IMR-90 (cell line): ENCODE measurements around the gene MRM1. TPM values are rescaled to one million over a fixed set of nuclear protein-coding genes. Genes with fewer than 3 reads are reported as not detected.
A peak's percentile ranks its signal among the peaks of the same experiment; 100 is the strongest.

Experiments used
- ATAC-seq: fragments of 200-7000 bp; cut with Tn5 transposase; 2 replicates; pipeline ENCODE4 v1.9.1; 2020; ENCODE audit warnings: low read depth, mild to moderate bottlenecking, moderate library complexity
- BruUV-seq: library from RNA; stranded (reverse); fragments of 400-500 nt; replicated peaks from 2 replicates; lab custom pipeline; 2021; lab: Mats Ljungman, UMichigan
- CTCF ChIA-PET: fragments of 300-600 bp; formaldehyde crosslinking; extraction: SDS; loops from one replicate; lab custom pipeline; 2021; ENCODE audit warnings: antibody characterized with exemption; lab: Yijun Ruan, JAX
- POLR2A ChIA-PET: fragments of 300-600 bp; sonication (Branson Sonifier 250); formaldehyde crosslinking; loops from one replicate; lab custom pipeline; 2022; ENCODE audit warnings: antibody characterized with exemption; ENCODE audit not compliant: unreplicated experiment; lab: Charles Lee
- DNase-seq: peaks from one replicate; pipeline ENCODE4 v3.0.0; 2013
- H2AFZ ChIP-seq: replicated peaks from 2 replicates; pipeline ENCODE3; 2013; ENCODE audit warnings: low read length, mild to moderate bottlenecking; ENCODE audit not compliant: poor library complexity
- H2AK5ac ChIP-seq: 2 replicates; pipeline ENCODE4 v1.6.1; 2013; ENCODE audit warnings: low read depth, low read length, inconsistent platforms
- H2AK9ac ChIP-seq: replicated peaks from 2 replicates; pipeline ENCODE3; 2013; ENCODE audit warnings: mild to moderate bottlenecking, low read depth, low read length, moderate library complexity; ENCODE audit not compliant: poor library complexity
- H2BK120ac ChIP-seq: 2 replicates; pipeline ENCODE4 v1.6.1; 2013; ENCODE audit warnings: low read depth, low read length, inconsistent platforms
- H2BK15ac ChIP-seq: 3 replicates; pipeline ENCODE4 v1.6.1; 2013; ENCODE audit warnings: low read depth, low read length, inconsistent platforms
- H2BK20ac ChIP-seq: 2 replicates; pipeline ENCODE4 v1.6.1; 2013; ENCODE audit warnings: low read depth, mild to moderate bottlenecking, inconsistent platforms, low read length, moderate library complexity
- H2BK5ac ChIP-seq: 2 replicates; pipeline ENCODE4 v1.6.1; 2013; ENCODE audit warnings: mild to moderate bottlenecking, low read depth, low read length, inconsistent platforms; ENCODE audit not compliant: poor library complexity, severe bottlenecking
- H3K14ac ChIP-seq: replicated peaks from 2 replicates; pipeline ENCODE4 v1.6.1; 2013; ENCODE audit warnings: low read depth, low read length, inconsistent platforms
- H3K18ac ChIP-seq: 2 replicates; pipeline ENCODE4 v1.6.1; 2013; ENCODE audit warnings: low read depth, low read length, control low read depth
- H3K23ac ChIP-seq: 2 replicates; pipeline ENCODE4 v1.6.1; 2013; ENCODE audit warnings: low read depth, low read length, inconsistent platforms
- H3K27ac ChIP-seq: 2 replicates; pipeline ENCODE4 v1.5.1; 2013; ENCODE audit warnings: mild to moderate bottlenecking, control low read depth, low read length; ENCODE audit not compliant: insufficient read depth
- H3K27me3 ChIP-seq: 2 replicates; pipeline ENCODE4 v1.6.1; 2013; ENCODE audit warnings: low read length; ENCODE audit not compliant: control insufficient read depth, insufficient read depth
- H3K36me3 ChIP-seq: 2 replicates; pipeline ENCODE4 v1.6.1; 2013; ENCODE audit warnings: low read length, mixed read lengths; ENCODE audit not compliant: control insufficient read depth, insufficient read depth
- H3K4ac ChIP-seq: 2 replicates; pipeline ENCODE4 v1.6.1; 2013; ENCODE audit warnings: low read depth, low read length, inconsistent platforms
- H3K4me1 ChIP-seq: 2 replicates; pipeline ENCODE4 v1.6.1; 2013; ENCODE audit warnings: low read length, mixed read lengths; ENCODE audit not compliant: control insufficient read depth, insufficient read depth
- H3K4me2 ChIP-seq: 2 replicates; pipeline ENCODE4 v1.6.1; 2013; ENCODE audit warnings: low read depth, mild to moderate bottlenecking, control low read depth, low read length, moderate library complexity
- H3K4me3 ChIP-seq: 2 replicates; pipeline ENCODE4 v1.5.1; 2013; ENCODE audit warnings: low read depth, mild to moderate bottlenecking, control low read depth, low read length, moderate library complexity; ENCODE audit not compliant: insufficient read depth
- H3K56ac ChIP-seq: 2 replicates; pipeline ENCODE4 v1.6.1; 2013; ENCODE audit warnings: low read length, inconsistent platforms; ENCODE audit not compliant: insufficient read depth; ENCODE audit errors: extremely low read depth
- H3K79me1 ChIP-seq, 2 experiments: 2 replicates each; pipeline ENCODE4 v1.6.1; 2013; ENCODE audit warnings: low read length in 2 of 2, inconsistent platforms in 1 of 2, low read depth in 1 of 2
- H3K9ac ChIP-seq: 2 replicates; pipeline ENCODE4 v1.6.1; 2013; ENCODE audit warnings: low read depth, low read length, control low read depth
- H3K9me1 ChIP-seq: 2 replicates; pipeline ENCODE4 v1.6.1; 2013; ENCODE audit warnings: low read length, inconsistent platforms; ENCODE audit not compliant: insufficient read depth
- H3K9me3 ChIP-seq: 2 replicates; pipeline ENCODE4 v1.6.1; 2013; ENCODE audit warnings: low read length; ENCODE audit not compliant: control insufficient read depth, insufficient read depth
- H4K20me1 ChIP-seq: 2 replicates; pipeline ENCODE4 v1.6.1; 2013; ENCODE audit warnings: low read length, inconsistent platforms; ENCODE audit not compliant: insufficient read depth
- H4K5ac ChIP-seq: 2 replicates; pipeline ENCODE4 v1.6.1; 2013; ENCODE audit warnings: mild to moderate bottlenecking, low read depth, low read length, control low read depth
- H4K8ac ChIP-seq, 2 experiments: 2 replicates each; pipeline ENCODE4 v1.6.1; 2013; ENCODE audit warnings: low read depth in 2 of 2, low read length in 2 of 2, control low read depth in 1 of 2, inconsistent platforms in 1 of 2
- H4K91ac ChIP-seq: 2 replicates; pipeline ENCODE4 v1.6.1; 2013; ENCODE audit warnings: low read depth, low read length, inconsistent platforms; ENCODE audit not compliant: insufficient read depth
- BHLHE40 ChIP-seq: fragments of 150-350 bp; IDR thresholded peaks from 2 replicates; pipeline ENCODE4 v1.6.1; 2016; ENCODE audit warnings: mild to moderate bottlenecking, low read depth, low read length
- CEBPB ChIP-seq: IDR thresholded peaks from 2 replicates; pipeline ENCODE4 v1.6.1; 2012; ENCODE audit warnings: low read depth, low read length, improper control_type of control experiment
- CHD1 ChIP-seq: IDR thresholded peaks from 2 replicates; pipeline ENCODE4 v1.6.1; 2012; ENCODE audit warnings: low read depth, low read length, improper control_type of control experiment
- CTCF ChIP-seq: conservative IDR thresholded peaks from 2 replicates; pipeline ENCODE4 v1.5.1; 2012; ENCODE audit warnings: mild to moderate bottlenecking, low read depth, low read length, improper control_type of control experiment
- FOS ChIP-seq: fragments of 150-350 bp; IDR thresholded peaks from 2 replicates; pipeline ENCODE4 v1.6.1; 2016; ENCODE audit warnings: low read depth, low read length
- MAFK ChIP-seq: IDR thresholded peaks from 2 replicates; pipeline ENCODE4 v1.6.1; 2012; ENCODE audit warnings: low read depth, low read length, improper control_type of control experiment
- MAZ ChIP-seq: IDR thresholded peaks from 2 replicates; pipeline ENCODE4 v1.6.1; 2012; ENCODE audit warnings: low read depth, mild to moderate bottlenecking, low read length, improper control_type of control experiment, moderate library complexity, borderline replicate concordance
- MXI1 ChIP-seq: IDR thresholded peaks from 2 replicates; pipeline ENCODE4 v1.6.1; 2012; ENCODE audit warnings: low read depth, mild to moderate bottlenecking, low read length, moderate library complexity, borderline replicate concordance
- NFE2L2 ChIP-seq: fragments of 150-350 bp; IDR thresholded peaks from 2 replicates; pipeline ENCODE4 v1.6.1; 2016; ENCODE audit warnings: low read depth, mild to moderate bottlenecking, low read length
- RAD21 ChIP-seq: IDR thresholded peaks from 2 replicates; pipeline ENCODE4 v1.6.1; 2012; ENCODE audit warnings: low read length, improper control_type of control experiment
- RCOR1 ChIP-seq: IDR thresholded peaks from 2 replicates; pipeline ENCODE4 v1.6.1; 2012; ENCODE audit warnings: mild to moderate bottlenecking, low read length, improper control_type of control experiment; ENCODE audit not compliant: insufficient replicate concordance
- RFX5 ChIP-seq: IDR thresholded peaks from 2 replicates; pipeline ENCODE4 v1.8.0; 2012; ENCODE audit warnings: low read depth, mild to moderate bottlenecking, low read length, moderate library complexity
- SMC3 ChIP-seq: fragments of 150-350 bp; IDR thresholded peaks from 2 replicates; pipeline ENCODE4 v1.6.1; 2016; ENCODE audit warnings: low read depth, mild to moderate bottlenecking, antibody characterized with exemption, low read length, moderate library complexity
- WGBS, 2 experiments: methylation state at CpG; one replicate each; pipeline versions ENCODE4 v1.1.5 to v1.1.7; 2013; ENCODE audit warnings: missing lambda C conversion rate in 2 of 2; ENCODE audit not compliant: insufficient read length in 1 of 2; ENCODE audit errors: extremely low coverage in 2 of 2; 5-methylcytosine and 5-hydroxymethylcytosine counted together
- dilution Hi-C: fragments of 300-500 bp; cut with HindIII; formaldehyde crosslinking; loops from one replicate; pipeline ENCODE4 v1.14.3; 2018; ENCODE audit warnings: low sequenced_read_pairs; ENCODE audit not compliant: unreplicated experiment
- in situ Hi-C: fragments of 300-500 bp; cut with MboI; formaldehyde crosslinking; loops from 3 replicates; pipeline ENCODE4 v1.14.3; 2019; ENCODE audit warnings: low sequenced_read_pairs, inconsistent platforms, mixed read lengths
- intact Hi-C: fragments of 100-400 bp; cut with micrococcal nuclease; formaldehyde crosslinking; loops from 2 replicates; pipeline ENCODE4 v1.10.0; 2022
- polyA plus RNA-seq, 3 experiments: library from polyadenylated mRNA; depleted of rRNA; stranded (reverse); fragments of >200 nt; gene quantifications; 2 replicates each; pipeline ENCODE4 v1.2.3, GENCODE V29; 2012; ENCODE audit warnings: low replicate concordance in 1 of 3
- total RNA-seq: library from RNA; depleted of rRNA; stranded (reverse); fragments of >200 nt; gene quantifications from 2 replicates; pipeline ENCODE4 v1.2.3, GENCODE V29; 2012
- TF ChIP-seq, protein P1 (sequence below): fragments of 150-350 bp; IDR thresholded peaks from 2 replicates; pipeline ENCODE4 v1.6.1; 2016; ENCODE audit warnings: low read depth, mild to moderate bottlenecking, low read length, moderate library complexity, borderline replicate concordance
- TF ChIP-seq, protein P2 (sequence below): fragments of 150-350 bp; IDR thresholded peaks from 2 replicates; pipeline ENCODE4 v1.6.1; 2017; ENCODE audit warnings: mild to moderate bottlenecking, antibody characterized with exemption, low read length, low read depth

The MRM1 gene
- total and polyA plus RNA-seq, 2 of the 4 experiments (the other 2 are of a cell fraction): 2.2 to 5.3 TPM

- peak overlapping the region; percentile 83 for H3K23ac ChIP-seq
- H4K20me1 ChIP-seq: peaks cover 9% of the 10 kb centered on the region; the same call in 1 of the 2 replicates
- peak overlapping the region; percentile 91 for H2AFZ ChIP-seq
- no peak overlapping the region for H2BK120ac ChIP-seq
- WGBS, 2 experiments: 0% methylated on average over 1 of the region's 4 CpGs; no CpG with 5 or more reads in 1 of the 2 experiments
- H3K14ac ChIP-seq: peak overlapping the region; percentile 63; the same call in 1 of the 2 replicates
- DNase-seq: no peak
- peak overlapping the region; percentile 1; the same call in 1 of the 2 replicates for H3K4ac ChIP-seq
- H3K4me3 ChIP-seq: peak overlapping the region; percentile 93
- ATAC-seq: peak; percentile 2; the same call in 1 of the 2 replicates
- H3K27ac ChIP-seq: no peak overlapping the region; the same call in 1 of the 2 replicates
- H3K79me1 ChIP-seq: peaks cover 14 to 46% of the 10 kb centered on the region in 2 experiments
- H3K56ac ChIP-seq: no peak overlapping the region
- peak overlapping the region; percentile 92 for H3K4me2 ChIP-seq
- BruUV-seq: no TSS peak
- ChIA-PET CTCF (no interaction called here), POLR2A (no interaction called here)
- no peak overlapping the region for H3K18ac ChIP-seq
- no peak overlapping the region for H2BK20ac ChIP-seq
- in situ Hi-C loops: no loop called here
- H4K8ac ChIP-seq: peak overlapping the region in 1 of 2 experiments; percentile 36; a peak in 1 of 4 replicates
- no peak overlapping the region for H4K5ac ChIP-seq
- intact Hi-C loops: no loop called here
- H3K9ac ChIP-seq: peak overlapping the region; percentile 69
- peaks cover 28% of the 10 kb centered on the region for H3K9me1 ChIP-seq
- H2BK5ac ChIP-seq: no peak overlapping the region
- H4K91ac ChIP-seq: no peak overlapping the region
- H3K36me3 ChIP-seq: peaks cover 12% of the 10 kb centered on the region
- peak overlapping the region; percentile 20; the same call in 1 of the 2 replicates for H2AK5ac ChIP-seq
- dilution Hi-C loops: no loop called here
- H3K9me3 ChIP-seq: no peaks in the 10 kb centered on the region
- H2BK15ac ChIP-seq: no peak overlapping the region
- no peaks in the 10 kb centered on the region for H3K27me3 ChIP-seq
- H2AK9ac ChIP-seq: peak overlapping the region; percentile 91
- peaks cover 5% of the 10 kb centered on the region for H3K4me1 ChIP-seq
- TF ChIP-seq RAD21: no peak
- TF ChIP-seq CEBPB: no peak
- no peak for TF ChIP-seq CTCF
- no peak for TF ChIP-seq MAZ
- TF ChIP-seq SMC3: no peak
- no peak for TF ChIP-seq MXI1
- TF ChIP-seq, protein P1, sequence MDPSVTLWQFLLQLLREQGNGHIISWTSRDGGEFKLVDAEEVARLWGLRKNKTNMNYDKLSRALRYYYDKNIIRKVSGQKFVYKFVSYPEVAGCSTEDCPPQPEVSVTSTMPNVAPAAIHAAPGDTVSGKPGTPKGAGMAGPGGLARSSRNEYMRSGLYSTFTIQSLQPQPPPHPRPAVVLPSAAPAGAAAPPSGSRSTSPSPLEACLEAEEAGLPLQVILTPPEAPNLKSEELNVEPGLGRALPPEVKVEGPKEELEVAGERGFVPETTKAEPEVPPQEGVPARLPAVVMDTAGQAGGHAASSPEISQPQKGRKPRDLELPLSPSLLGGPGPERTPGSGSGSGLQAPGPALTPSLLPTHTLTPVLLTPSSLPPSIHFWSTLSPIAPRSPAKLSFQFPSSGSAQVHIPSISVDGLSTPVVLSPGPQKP: no peak
- TF ChIP-seq, protein P2, sequence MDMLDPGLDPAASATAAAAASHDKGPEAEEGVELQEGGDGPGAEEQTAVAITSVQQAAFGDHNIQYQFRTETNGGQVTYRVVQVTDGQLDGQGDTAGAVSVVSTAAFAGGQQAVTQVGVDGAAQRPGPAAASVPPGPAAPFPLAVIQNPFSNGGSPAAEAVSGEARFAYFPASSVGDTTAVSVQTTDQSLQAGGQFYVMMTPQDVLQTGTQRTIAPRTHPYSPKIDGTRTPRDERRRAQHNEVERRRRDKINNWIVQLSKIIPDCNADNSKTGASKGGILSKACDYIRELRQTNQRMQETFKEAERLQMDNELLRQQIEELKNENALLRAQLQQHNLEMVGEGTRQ: no peak
- no peak for TF ChIP-seq RFX5
- TF ChIP-seq FOS: no peak
- no peak for TF ChIP-seq RCOR1
- no peak for TF ChIP-seq MAFK
- TF ChIP-seq NFE2L2: no peak
- no peak for TF ChIP-seq BHLHE40
- TF ChIP-seq CHD1: no peak
Measured at GRCh38 chr17:36592716-36593321, 8.6 kb upstream of the MRM1 start.
